Measurements from ENCODE around the gene EDN2.

Gene EDN2

DNA sequence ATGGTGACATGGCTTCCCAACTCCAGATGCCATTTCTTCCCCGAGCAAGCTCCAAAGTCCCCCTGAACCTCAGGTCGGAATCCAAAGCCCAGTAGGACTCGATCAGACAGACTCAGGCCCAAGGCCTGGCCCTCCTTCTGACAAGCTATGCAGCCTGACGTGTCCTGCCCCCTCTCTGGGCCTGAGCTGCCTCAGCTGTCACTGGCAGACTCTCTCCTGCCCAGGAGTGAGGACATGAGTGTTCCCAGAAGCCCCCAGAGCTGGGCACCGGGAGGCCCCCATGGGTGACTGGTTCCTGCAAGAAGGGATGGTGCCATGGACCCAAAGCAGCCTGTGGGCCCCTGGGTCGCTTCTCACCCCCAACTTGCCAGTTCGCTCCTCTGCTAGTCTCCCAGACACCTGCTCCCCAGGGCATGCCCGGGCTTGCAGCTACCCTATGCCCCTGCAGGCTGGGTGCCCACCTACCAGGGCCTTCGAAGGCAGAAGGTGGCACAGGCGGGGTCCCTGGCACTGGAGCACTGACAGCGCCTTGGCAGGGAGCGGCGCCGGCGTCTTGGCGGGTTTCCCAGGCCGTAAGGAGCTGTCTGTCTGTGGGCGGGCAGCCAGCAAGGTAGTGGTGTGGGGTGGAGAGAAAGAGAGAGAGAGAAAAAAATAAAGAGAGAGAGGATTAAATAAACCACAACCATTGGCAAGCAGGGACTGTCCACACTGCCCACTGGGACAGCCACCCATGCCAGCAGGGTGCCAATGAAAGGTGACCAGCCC lies 2.3 kb downstream of the EDN2 start:
- no peaks in the 10 kb centered on the region for H3K79me2 ChIP-seq (ENCODE audit: control insufficient read depth, insufficient read depth, low read length, unreplicated experiment)
- H2AFZ ChIP-seq (ENCODE audit: low read length, unreplicated experiment), result no peak overlapping the region
- H3K4me1 ChIP-seq (ENCODE audit: control insufficient read depth, insufficient read depth, low read length, unreplicated experiment), result peaks cover 43% of the 10 kb centered on the region
- H3K27me3 ChIP-seq (ENCODE audit: insufficient read depth, low read length), result no peaks in the 10 kb centered on the region
- no peaks in the 10 kb centered on the region for H3K36me3 ChIP-seq (ENCODE audit: insufficient read depth, low read length)
- H3K27ac ChIP-seq (ENCODE audit: low read depth, low read length), result no peak overlapping the region
- H3K4me3 ChIP-seq (ENCODE audit: low read depth, low read length), result no peak overlapping the region

DNA sequence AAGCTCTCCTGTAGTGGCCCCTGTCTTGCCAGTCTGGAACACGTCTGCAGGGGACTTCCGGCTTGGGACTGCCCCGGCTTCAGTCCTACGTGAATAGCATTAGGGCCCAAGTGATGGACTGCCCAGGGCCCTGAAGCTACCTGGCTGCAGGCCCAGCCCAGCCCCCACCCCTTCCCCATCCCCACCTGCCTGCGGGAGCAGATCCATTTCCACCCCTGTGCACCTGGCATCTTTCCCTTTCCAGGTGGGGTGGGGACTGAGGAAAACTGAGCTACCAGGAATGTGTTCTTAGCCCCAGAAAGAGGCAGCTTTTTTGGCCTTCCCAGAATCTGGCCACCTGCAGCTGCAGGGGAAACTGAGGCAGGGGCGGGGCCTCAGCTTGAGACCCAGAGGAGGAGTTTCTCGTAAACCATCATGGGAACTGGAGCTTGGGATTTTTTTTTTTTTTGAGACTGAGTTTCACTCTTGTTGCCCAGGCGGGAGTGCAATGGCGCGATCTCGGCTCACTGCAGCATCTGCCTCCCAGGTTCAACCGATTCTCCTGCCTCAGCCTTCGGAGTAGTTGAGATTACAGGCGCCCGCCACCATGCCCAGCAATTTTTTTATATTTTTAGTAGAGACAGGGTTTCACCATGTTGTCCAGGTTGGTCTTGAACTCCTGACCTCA lies 3.2 kb downstream of the EDN2 start:
- no peaks in the 10 kb centered on the region for H3K79me2 ChIP-seq (ENCODE audit: control insufficient read depth, insufficient read depth, low read length, unreplicated experiment)
- H3K27me3 ChIP-seq (ENCODE audit: insufficient read depth, low read length), result no peaks in the 10 kb centered on the region
- no peak overlapping the region for H2AFZ ChIP-seq (ENCODE audit: low read length, unreplicated experiment)
- H3K4me1 ChIP-seq (ENCODE audit: control insufficient read depth, insufficient read depth, low read length, unreplicated experiment), result peaks cover 47% of the 10 kb centered on the region
- no peaks in the 10 kb centered on the region for H3K36me3 ChIP-seq (ENCODE audit: insufficient read depth, low read length)
- no peak overlapping the region for H3K4me3 ChIP-seq (ENCODE audit: low read depth, low read length)
- H3K27ac ChIP-seq (ENCODE audit: low read depth, low read length), result no peak overlapping the region

DNA sequence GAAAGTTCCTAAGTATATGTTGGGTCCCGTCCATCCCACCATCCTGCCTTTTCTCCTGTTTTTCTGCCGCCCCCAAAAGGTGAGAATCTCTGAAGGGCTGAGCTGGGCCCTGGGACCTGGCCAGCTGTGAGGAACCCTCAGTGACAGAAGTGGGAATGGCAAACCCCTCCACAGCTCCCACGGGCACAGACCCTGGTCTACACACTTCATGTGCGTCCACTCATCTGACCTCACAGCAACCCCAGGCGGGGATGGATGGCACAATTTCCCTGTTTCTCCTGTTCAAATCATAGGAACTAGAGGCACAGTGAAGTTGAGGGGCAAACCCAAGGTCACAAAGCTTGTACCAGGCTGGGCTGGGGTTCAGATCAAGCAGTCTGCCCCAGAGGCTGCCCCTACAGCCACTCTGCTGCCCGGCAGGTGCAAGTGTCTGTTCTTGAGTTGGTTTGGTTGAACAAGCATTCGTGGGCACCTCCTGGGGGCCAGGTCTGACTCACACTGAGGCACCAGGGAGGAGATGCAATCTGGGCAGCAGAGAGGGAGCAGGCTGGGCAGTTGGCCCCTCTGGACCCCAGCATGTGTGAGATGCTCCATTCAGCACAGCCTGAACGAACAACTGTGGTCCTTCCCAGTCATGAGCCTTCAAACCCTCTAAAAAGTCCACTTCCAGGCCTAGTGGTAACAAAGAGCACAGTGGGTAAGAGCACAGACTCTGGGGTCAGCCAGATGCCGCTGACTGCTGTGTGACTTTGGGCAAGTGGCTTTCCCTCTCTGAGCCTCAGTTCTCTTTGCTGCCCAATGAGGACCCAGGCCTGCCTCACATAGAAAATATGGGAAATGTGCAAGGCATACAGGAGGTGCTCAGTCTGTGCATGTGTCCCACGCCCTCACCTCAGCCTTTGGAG lies 4.0 kb downstream of the EDN2 start:
- Histone ChIP-seq H3K4me3 (ENCODE audit: low read depth, low read length) (no peak overlapping the region), H3K27ac (ENCODE audit: low read depth, low read length) (no peak overlapping the region), H3K4me1 (ENCODE audit: control insufficient read depth, insufficient read depth, low read length, unreplicated experiment) (peaks cover 47% of the 10 kb centered on the region), H2AFZ (ENCODE audit: low read length, unreplicated experiment) (no peak overlapping the region), H3K27me3 (ENCODE audit: insufficient read depth, low read length) (no peaks in the 10 kb centered on the region), H3K79me2 (ENCODE audit: control insufficient read depth, insufficient read depth, low read length, unreplicated experiment) (no peaks in the 10 kb centered on the region), H3K36me3 (ENCODE audit: insufficient read depth, low read length) (no peaks in the 10 kb centered on the region)

DNA sequence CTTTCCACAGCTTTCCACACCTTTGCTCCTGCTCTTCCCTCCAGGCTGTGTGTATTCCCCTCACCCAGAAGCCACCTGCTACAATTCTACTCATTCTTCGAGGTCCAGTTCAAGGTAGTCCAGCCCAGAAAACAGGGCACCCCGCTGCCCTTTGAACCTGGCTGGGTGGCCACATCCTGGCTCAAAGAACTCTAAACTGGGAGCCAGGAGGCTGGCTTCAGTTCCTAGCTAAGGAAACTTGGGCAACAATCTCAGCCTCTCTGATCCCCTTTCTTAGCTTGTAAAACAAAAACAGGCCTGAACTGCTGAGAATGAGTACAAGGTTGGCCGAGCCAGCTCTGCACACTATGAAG lies 4.7 kb downstream of the EDN2 start:
- Histone ChIP-seq H3K27me3 (ENCODE audit: insufficient read depth, low read length) (no peaks in the 10 kb centered on the region), H3K4me1 (ENCODE audit: control insufficient read depth, insufficient read depth, low read length, unreplicated experiment) (peaks cover 43% of the 10 kb centered on the region), H2AFZ (ENCODE audit: low read length, unreplicated experiment) (no peak overlapping the region), H3K36me3 (ENCODE audit: insufficient read depth, low read length) (no peaks in the 10 kb centered on the region), H3K79me2 (ENCODE audit: control insufficient read depth, insufficient read depth, low read length, unreplicated experiment) (no peaks in the 10 kb centered on the region), H3K4me3 (ENCODE audit: low read depth, low read length) (no peak overlapping the region), H3K27ac (ENCODE audit: low read depth, low read length) (no peak overlapping the region)

DNA sequence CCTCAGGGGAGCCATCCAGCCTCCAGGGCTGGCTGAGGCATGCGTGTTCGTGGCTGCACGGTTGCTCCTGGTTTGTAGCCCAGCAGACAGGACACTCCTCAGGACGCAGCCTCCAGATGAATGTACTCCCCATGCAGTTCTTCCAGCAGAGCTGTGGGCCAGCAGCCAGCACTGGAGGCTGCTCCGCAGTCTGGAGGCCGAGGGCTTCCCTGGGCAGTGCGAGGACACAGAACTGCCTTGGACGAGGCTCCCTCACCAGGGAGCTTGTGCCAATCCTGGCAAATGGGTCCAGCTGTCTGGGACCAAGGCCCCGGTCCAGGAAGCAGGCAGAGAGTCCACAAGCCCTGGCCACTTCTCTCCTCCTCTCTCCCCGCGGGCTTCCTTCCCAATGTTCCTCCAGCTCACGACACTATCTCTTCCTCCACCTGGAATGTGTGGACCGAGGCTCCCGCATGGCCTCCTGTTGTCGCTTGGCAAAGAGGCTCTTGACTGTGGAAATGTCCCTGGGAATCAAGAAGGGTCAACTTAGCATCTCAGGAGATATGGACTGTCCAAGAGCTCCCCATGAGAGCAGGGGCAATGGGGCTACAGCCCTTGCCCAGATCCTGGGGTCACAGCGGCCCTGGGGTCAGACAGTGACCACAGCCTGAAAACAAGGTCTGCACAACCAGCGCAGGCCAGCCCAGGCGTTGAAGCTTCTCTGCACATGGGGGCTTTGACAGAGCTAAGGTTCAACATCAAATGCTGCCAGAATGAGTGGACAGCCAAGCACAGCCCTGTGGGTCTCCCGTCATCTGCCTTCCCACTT lies 5.3 kb downstream of the EDN2 start:
- Histone ChIP-seq H3K36me3 (ENCODE audit: insufficient read depth, low read length) (no peaks in the 10 kb centered on the region), H3K27me3 (ENCODE audit: insufficient read depth, low read length) (no peaks in the 10 kb centered on the region), H3K27ac (ENCODE audit: low read depth, low read length) (no peak overlapping the region), H3K79me2 (ENCODE audit: control insufficient read depth, insufficient read depth, low read length, unreplicated experiment) (no peaks in the 10 kb centered on the region), H3K4me1 (ENCODE audit: control insufficient read depth, insufficient read depth, low read length, unreplicated experiment) (peaks cover 38% of the 10 kb centered on the region), H3K4me3 (ENCODE audit: low read depth, low read length) (no peak overlapping the region), H2AFZ (ENCODE audit: low read length, unreplicated experiment) (no peak overlapping the region)

DNA sequence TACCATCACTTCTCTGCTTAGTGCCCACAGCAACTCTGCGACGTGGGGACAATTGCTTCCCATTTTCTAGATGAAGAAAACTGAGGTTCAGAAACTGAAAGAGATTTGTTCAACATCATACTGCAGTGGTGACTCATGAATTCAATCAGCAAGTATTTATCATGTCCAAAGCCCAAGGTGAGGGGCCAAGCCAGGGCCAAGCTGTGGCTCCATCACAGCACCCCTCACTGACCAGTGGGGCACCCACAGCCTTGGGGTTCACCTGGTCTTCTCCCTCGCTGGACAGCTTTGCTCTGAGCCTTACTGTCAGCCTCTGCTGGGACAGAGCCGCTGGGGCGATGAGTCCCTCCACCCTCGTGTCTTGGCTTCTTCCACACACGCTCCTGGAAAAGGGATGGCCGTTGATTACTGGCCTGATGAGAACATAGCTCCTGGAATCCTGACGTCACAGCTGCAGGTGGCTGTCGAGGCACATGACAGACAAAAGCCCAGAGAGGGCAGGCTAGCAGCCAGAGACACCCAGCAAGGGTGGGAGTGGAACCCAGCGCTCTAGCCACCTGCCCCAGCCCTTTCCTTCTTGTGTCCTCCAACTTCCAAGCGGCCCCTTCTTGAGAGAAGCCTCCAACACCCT lies 6.2 kb downstream of the EDN2 start:
- Histone ChIP-seq H3K36me3 (ENCODE audit: insufficient read depth, low read length) (no peaks in the 10 kb centered on the region), H2AFZ (ENCODE audit: low read length, unreplicated experiment) (no peak overlapping the region), H3K79me2 (ENCODE audit: control insufficient read depth, insufficient read depth, low read length, unreplicated experiment) (no peaks in the 10 kb centered on the region), H3K4me3 (ENCODE audit: low read depth, low read length) (no peak overlapping the region), H3K27me3 (ENCODE audit: insufficient read depth, low read length) (no peaks in the 10 kb centered on the region), H3K4me1 (ENCODE audit: control insufficient read depth, insufficient read depth, low read length, unreplicated experiment) (peaks cover 38% of the 10 kb centered on the region), H3K27ac (ENCODE audit: low read depth, low read length) (no peak overlapping the region)

DNA sequence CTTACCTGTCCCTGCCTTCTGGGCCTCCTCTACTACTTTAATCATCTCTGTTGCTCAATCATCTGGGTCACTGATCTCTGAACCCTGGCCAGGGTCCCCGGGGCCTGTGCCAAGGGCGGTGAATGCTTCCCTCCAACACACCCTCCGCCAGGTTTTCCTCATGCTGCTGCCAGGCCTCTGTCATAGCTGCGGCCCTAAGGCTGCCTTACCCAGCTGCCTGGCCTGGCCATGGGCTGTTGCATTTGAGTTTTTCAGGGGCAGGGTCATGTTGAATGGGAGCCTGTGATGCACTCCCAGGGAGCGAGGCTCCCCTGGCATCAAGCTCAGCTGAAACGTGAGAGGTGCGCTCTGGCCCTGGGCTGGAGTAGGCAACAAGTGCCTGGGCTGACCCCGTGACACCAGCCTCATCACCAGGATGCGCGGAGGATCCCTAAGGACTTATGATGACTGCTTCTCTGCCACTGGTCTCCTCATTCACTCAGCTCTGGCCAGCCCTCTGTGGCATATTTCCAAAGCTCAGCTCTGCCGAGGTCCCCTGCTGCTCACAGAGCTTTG lies 7.6 kb downstream of the EDN2 start:
- Histone ChIP-seq H3K36me3 (ENCODE audit: insufficient read depth, low read length) (no peaks in the 10 kb centered on the region), H3K4me3 (ENCODE audit: low read depth, low read length) (no peak overlapping the region), H2AFZ (ENCODE audit: low read length, unreplicated experiment) (no peak overlapping the region), H3K79me2 (ENCODE audit: control insufficient read depth, insufficient read depth, low read length, unreplicated experiment) (no peaks in the 10 kb centered on the region), H3K4me1 (ENCODE audit: control insufficient read depth, insufficient read depth, low read length, unreplicated experiment) (peaks cover 38% of the 10 kb centered on the region), H3K27ac (ENCODE audit: low read depth, low read length) (no peak overlapping the region), H3K27me3 (ENCODE audit: insufficient read depth, low read length) (no peaks in the 10 kb centered on the region)

DNA sequence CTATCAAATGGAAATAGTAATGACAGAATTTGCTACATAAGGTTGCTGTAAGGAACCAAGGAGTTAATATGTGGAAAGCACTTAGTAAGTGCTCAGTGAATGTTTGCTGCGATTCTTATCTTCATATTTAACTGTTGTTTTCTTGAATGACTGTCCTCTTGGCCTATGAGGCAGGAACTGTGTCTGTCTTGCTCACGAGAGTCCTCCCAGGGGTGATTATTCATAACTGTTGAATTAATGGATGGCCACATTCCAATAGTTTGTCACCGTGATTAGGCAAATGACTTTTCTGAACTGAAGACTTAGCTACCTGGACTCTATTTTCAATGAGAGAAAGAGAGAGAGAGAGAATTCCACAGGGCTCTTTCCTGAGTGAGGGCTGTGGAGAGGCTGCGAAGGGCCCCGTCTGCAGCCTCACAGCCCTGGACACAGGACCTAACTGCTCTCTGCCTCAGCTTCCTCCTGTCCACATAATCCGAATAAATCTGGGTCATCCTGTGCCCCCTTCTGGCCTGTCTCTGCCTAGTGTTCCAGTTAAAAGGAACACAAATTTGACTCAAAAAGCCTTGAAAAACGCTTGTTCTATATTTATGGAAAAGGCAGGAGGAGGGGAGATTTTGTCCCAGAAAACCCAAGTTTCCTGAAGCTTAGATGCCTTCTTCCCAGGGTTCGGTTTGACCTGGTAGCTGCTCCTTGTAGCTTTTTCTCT lies 8.5 kb downstream of the EDN2 start:
- Histone ChIP-seq H3K27ac (ENCODE audit: low read depth, low read length) (peak overlapping the region; percentile 23; the same call in 1 of the 2 replicates), H3K36me3 (ENCODE audit: insufficient read depth, low read length) (no peaks in the 10 kb centered on the region), H3K79me2 (ENCODE audit: control insufficient read depth, insufficient read depth, low read length, unreplicated experiment) (no peaks in the 10 kb centered on the region), H3K27me3 (ENCODE audit: insufficient read depth, low read length) (no peaks in the 10 kb centered on the region), H3K4me1 (ENCODE audit: control insufficient read depth, insufficient read depth, low read length, unreplicated experiment) (peaks cover 38% of the 10 kb centered on the region), H2AFZ (ENCODE audit: low read length, unreplicated experiment) (peak overlapping the region; percentile 18), H3K4me3 (ENCODE audit: low read depth, low read length) (no peak overlapping the region)

DNA sequence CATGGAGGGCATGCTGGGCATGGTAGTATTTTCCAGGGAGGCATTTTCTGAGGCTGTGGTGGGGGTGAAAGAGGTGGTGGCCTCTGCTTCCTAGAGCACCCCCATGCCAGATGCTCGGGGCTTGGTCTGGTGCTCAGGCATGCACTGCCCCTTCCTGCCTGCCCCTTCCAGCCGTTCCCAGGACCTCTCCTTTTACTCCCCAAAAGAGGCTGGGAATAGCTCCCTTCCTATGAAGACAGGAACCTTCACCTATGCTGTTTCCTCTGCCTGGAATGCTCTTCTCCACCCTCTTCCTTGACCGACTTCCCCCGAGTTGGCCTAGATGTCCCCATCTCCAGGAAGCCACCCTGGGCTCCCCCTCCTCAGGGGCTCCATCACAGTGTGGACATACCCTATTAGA lies 9.1 kb downstream of the EDN2 start:
- no peak overlapping the region for H3K4me3 ChIP-seq (ENCODE audit: low read depth, low read length)
- peaks cover 38% of the 10 kb centered on the region for H3K4me1 ChIP-seq (ENCODE audit: control insufficient read depth, insufficient read depth, low read length, unreplicated experiment)
- H3K79me2 ChIP-seq (ENCODE audit: control insufficient read depth, insufficient read depth, low read length, unreplicated experiment), result no peaks in the 10 kb centered on the region
- no peak overlapping the region for H3K27ac ChIP-seq (ENCODE audit: low read depth, low read length)
- H3K27me3 ChIP-seq (ENCODE audit: insufficient read depth, low read length), result no peaks in the 10 kb centered on the region
- peak overlapping the region; percentile 18 for H2AFZ ChIP-seq (ENCODE audit: low read length, unreplicated experiment)
- H3K36me3 ChIP-seq (ENCODE audit: insufficient read depth, low read length), result no peaks in the 10 kb centered on the region

All from ACC112 (cell line).